SK-N-SH (cell line): ENCODE measurements around the gene GGACT. TPM values are rescaled to one million over a fixed set of nuclear protein-coding genes. Genes with fewer than 3 reads are reported as not detected.
"Not testable (repeated sequence)": the region's sequence is repeated elsewhere in the genome, so short reads cannot be mapped to it uniquely, and the experiment has no call there.

Source experiments
- CTCF ChIA-PET: fragments of 300-600, 350-600 bp; formaldehyde crosslinking; extraction: SDS; loops from one replicate; lab custom pipeline; 2021; lab: Yijun Ruan, JAX
- POLR2A ChIA-PET: fragments of 350-600 bp; sonication (Branson Sonifier 250); formaldehyde crosslinking; extraction: SDS; loops from one replicate; lab custom pipeline; 2020; ENCODE audit warnings: antibody characterized with exemption, inconsistent platforms; lab: Yijun Ruan, JAX
- DNase-seq: peaks from one replicate; pipeline ENCODE4 v3.0.0; 2012
- H2AFZ ChIP-seq: fragments of 200-600 bp; sonication (generic); 2 replicates; pipeline ENCODE4 v1.8.1; 2016; ENCODE audit warnings: antibody characterized with exemption, mild to moderate bottlenecking, low read depth
- H3F3A ChIP-seq: fragments of 200-600 bp; sonication (generic); replicated peaks from 2 replicates; pipeline ENCODE3; 2016; ENCODE audit warnings: antibody characterized with exemption, mild to moderate bottlenecking; ENCODE audit not compliant: insufficient read depth
- H3K27ac ChIP-seq, 2 experiments: fragments of 200-500 bp in 1 of 2; fragments of 200-600 bp in 1 of 2; sonication (Bioruptor generic) in 1 of 2; sonication (generic), shearing (Covaris generic) in 1 of 2; 2 replicates each; pipeline versions ENCODE4 v1.5.1 to v1.6.1; 2014 to 2016; ENCODE audit warnings: low read depth in 2 of 2, inconsistent platforms in 1 of 2, low read length in 1 of 2, mild to moderate bottlenecking in 1 of 2, mixed read lengths in 1 of 2
- H3K27me3 ChIP-seq: fragments of 200-600 bp; sonication (generic), shearing (Covaris generic); 2 replicates; pipeline ENCODE4 v1.6.1; 2016; ENCODE audit warnings: mixed run types; ENCODE audit not compliant: insufficient read depth
- H3K36me3 ChIP-seq, 2 experiments: fragments of 200-500 bp in 1 of 2; fragments of 200-600 bp in 1 of 2; sonication (Bioruptor generic) in 1 of 2; sonication (generic) in 1 of 2; replicated peaks in 1 of 2; 2 replicates each; pipeline versions ENCODE3 to v1.5.1; 2014 to 2016; ENCODE audit warnings: low read length in 1 of 2, mild to moderate bottlenecking in 1 of 2; ENCODE audit not compliant: insufficient read depth in 2 of 2, control insufficient read depth in 1 of 2
- H3K4me1 ChIP-seq, 2 experiments: fragments of 200-500 bp in 1 of 2; fragments of 200-600 bp in 1 of 2; sonication (Bioruptor generic) in 1 of 2; sonication (generic), shearing (Covaris generic) in 1 of 2; 2 replicates each; pipeline versions ENCODE4 v1.5.1 to v1.6.1; 2014 to 2016; ENCODE audit warnings: low read depth in 1 of 2, low read length in 1 of 2, mixed run types in 1 of 2; ENCODE audit not compliant: insufficient read depth in 2 of 2, control insufficient read depth in 1 of 2
- H3K4me2 ChIP-seq: fragments of 200-600 bp; sonication (generic), shearing (Covaris generic); 2 replicates; pipeline ENCODE4 v1.6.1; 2017; ENCODE audit warnings: mixed run types
- H3K4me3 ChIP-seq, 2 experiments: fragments of 200-500 bp in 1 of 2; fragments of 200-600 bp in 1 of 2; sonication (Bioruptor generic) in 1 of 2; sonication (generic), shearing (Covaris generic) in 1 of 2; 2 replicates each; pipeline versions ENCODE4 v1.5.1 to v1.8.1; 2014 to 2016; ENCODE audit warnings: low read depth in 2 of 2, inconsistent platforms in 1 of 2, low read length in 1 of 2, mild to moderate bottlenecking in 1 of 2, mixed read lengths in 1 of 2, moderate library complexity in 1 of 2
- H3K79me2 ChIP-seq: fragments of 200-600 bp; sonication (generic); 2 replicates; pipeline ENCODE4 v1.8.1; 2017; ENCODE audit warnings: mild to moderate bottlenecking; ENCODE audit not compliant: insufficient read depth
- H3K9ac ChIP-seq: fragments of 200-600 bp; sonication (generic); 2 replicates; pipeline ENCODE4 v1.6.1; 2017; ENCODE audit warnings: mixed run types
- H3K9me2 ChIP-seq: fragments of 200-600 bp; sonication (generic); 2 replicates; pipeline ENCODE4 v1.6.1; 2017; ENCODE audit warnings: mixed run types
- H3K9me3 ChIP-seq: fragments of 200-600 bp; sonication (generic); 2 replicates; pipeline ENCODE4 v1.6.1; 2017; ENCODE audit warnings: mixed run types, mild to moderate bottlenecking, moderate library complexity
- H4K20me1 ChIP-seq: fragments of 200-600 bp; sonication (generic); 2 replicates; pipeline ENCODE4 v1.6.1; 2017; ENCODE audit warnings: mild to moderate bottlenecking, mixed run types; ENCODE audit not compliant: insufficient read depth
- CTCF ChIP-seq: fragments of 200-600 bp; sonication (generic); IDR thresholded peaks from 2 replicates; pipeline ENCODE4 v1.6.1; 2017; ENCODE audit warnings: antibody characterized with exemption, mild to moderate bottlenecking, moderate library complexity
- EP300 ChIP-seq, 2 experiments: IDR thresholded peaks; 2 replicates each; pipeline versions ENCODE4 v1.4.0 to v1.6.1; 2012; ENCODE audit warnings: borderline replicate concordance in 1 of 2, low read depth in 1 of 2, low read length in 1 of 2
- EZH2phosphoT487 ChIP-seq: fragments of 200-600 bp; sonication (generic); IDR thresholded peaks from 2 replicates; pipeline ENCODE4 v1.6.1; 2017; ENCODE audit warnings: low read depth, mixed run types, mild to moderate bottlenecking, antibody characterized with exemption, moderate library complexity, borderline replicate concordance
- FOXJ3 ChIP-seq: sonication (generic); formaldehyde crosslinking; IDR thresholded peaks from 2 replicates; pipeline ENCODE4 v1.5.1; 2020; ENCODE audit warnings: mild to moderate bottlenecking, missing genetic modification reagents
- IRF3 ChIP-seq: fragments of 150-350 bp; IDR thresholded peaks from 2 replicates; pipeline ENCODE4 v1.6.1; 2016; ENCODE audit warnings: mild to moderate bottlenecking, low read depth, low read length
- MAX ChIP-seq: IDR thresholded peaks from 2 replicates; pipeline ENCODE4 v1.4.0; 2012; ENCODE audit warnings: low read depth
- MEF2A ChIP-seq: IDR thresholded peaks from 2 replicates; pipeline ENCODE4 v1.4.0; 2012; ENCODE audit warnings: low read depth, borderline replicate concordance
- USF2 ChIP-seq: fragments of 150-350 bp; IDR thresholded peaks from 2 replicates; pipeline ENCODE4 v1.6.1; 2017; ENCODE audit warnings: antibody characterized with exemption, low read length, low read depth, borderline replicate concordance
- WGBS: methylation state at CpG from one replicate; pipeline ENCODE4 v1.1.6; 2017; ENCODE audit warnings: low lambda C conversion rate; 5-methylcytosine and 5-hydroxymethylcytosine counted together
- polyA plus RNA-seq, 3 experiments: library from polyadenylated mRNA; depleted of rRNA; stranded (reverse); fragments of >200 nt; gene quantifications; 2 replicates each; pipeline ENCODE4 v1.2.3, GENCODE V29; 2012

GGACT gene
- polyA plus RNA-seq, 1 of the 3 experiments (the other 2 are of a cell fraction) = 7.1 TPM

DNA sequence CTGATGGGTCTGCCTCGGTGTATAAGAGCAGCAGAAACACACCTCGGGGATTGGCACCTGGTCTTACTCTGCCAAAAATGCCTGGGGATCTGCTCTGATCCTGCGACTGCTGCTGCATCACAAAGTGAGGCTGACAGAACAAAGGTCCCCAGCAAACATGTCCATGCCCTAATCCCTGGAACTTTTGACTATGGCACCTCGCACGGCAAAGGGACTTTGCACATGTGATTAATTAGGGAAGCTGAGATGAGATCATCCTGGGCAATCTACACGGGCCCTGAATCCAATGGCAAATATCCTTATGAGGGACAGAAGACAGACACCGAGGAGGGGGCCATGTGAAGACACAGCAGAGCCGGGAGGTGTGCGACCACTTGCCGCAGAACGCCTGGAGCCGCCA, 8.5 kb downstream of the GGACT start:
- DNase-seq = no peak
- Histone ChIP-seq H3K27ac (no peak overlapping the region), H3K9me2 (no peaks in the 10 kb centered on the region), H3K9ac (no peak overlapping the region), H3K36me3 (peaks cover 0 to 6% of the 10 kb centered on the region in 2 experiments), H3K4me2 (no peak overlapping the region), H3K79me2 (no peaks in the 10 kb centered on the region), H3K27me3 (no peaks in the 10 kb centered on the region), H2AFZ (no peak overlapping the region), H4K20me1 (no peaks in the 10 kb centered on the region), H3K9me3 (no peaks in the 10 kb centered on the region), H3K4me1 (no peaks in the 10 kb centered on the region), H3K4me3 (no peak overlapping the region), H3F3A (no peaks in the 10 kb centered on the region)
- CTCF ChIA-PET = interaction anchor here (2.7 kb wide), 1 partner anchor 9 kb away, joined by 10 read pairs; the partner anchor contains the start of gene GGACT
- WGBS = 85% methylated on average over 10 of the region's 12 CpGs
- TF ChIP-seq MAX (no peak), USF2 (no peak), EP300 (IDR thresholded peaks at IDR 0.05; ENCODE audit: borderline replicate concordance in 1 of 2, low read depth in 1 of 2, low read length in 1 of 2) (no peak), MEF2A (no peak), CTCF (no peak), FOXJ3 (CRISPR knock-in tag) (no peak), EZH2phosphoT487 (no peak), IRF3 (no peak)
- POLR2A ChIA-PET = interaction anchor here (0.7 kb wide), 1 partner anchor 128 kb away, joined by 3 read pairs; no protein-coding TSS in a partner anchor

DNA sequence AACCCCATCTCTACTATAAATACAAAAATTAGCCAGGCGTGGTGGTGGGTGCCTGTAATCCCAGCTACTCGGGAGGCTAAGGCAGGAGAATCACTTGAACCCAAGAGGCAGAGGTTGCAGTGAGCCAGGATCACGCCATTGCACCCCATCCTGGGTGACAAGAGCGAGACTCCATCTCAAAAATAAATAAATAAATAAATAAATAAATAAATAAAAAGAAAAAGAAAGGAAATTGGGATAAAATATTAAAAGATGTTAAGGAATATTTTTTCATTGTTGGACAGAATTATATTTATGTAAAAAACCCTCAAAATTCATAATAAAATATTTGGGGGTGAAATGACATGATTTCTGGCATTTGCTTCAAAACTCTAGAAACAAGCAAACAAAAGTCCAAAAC, 11.3 kb downstream of the GGACT start:
- H3K27me3 ChIP-seq, H3K4me3 ChIP-seq, H3K4me2 ChIP-seq, H3K9ac ChIP-seq, DNase-seq, CTCF ChIA-PET, H4K20me1 ChIP-seq, H3K36me3 ChIP-seq, H3K4me1 ChIP-seq, H3K27ac ChIP-seq, H3K79me2 ChIP-seq, H3K9me2 ChIP-seq, POLR2A ChIA-PET, H3F3A ChIP-seq, H3K9me3 ChIP-seq, H2AFZ ChIP-seq: not testable (repeated sequence)
- 89% methylated on average over 4 of the region's 4 CpGs for WGBS
